NCI-H1694 (cell line): ENCODE results near the gene SORCS3.

Experiments used
- DNase-seq: peaks from one replicate; lab custom pipeline; 2025; lab: John Stamatoyannopoulos, UW

Gene SORCS3

DNA sequence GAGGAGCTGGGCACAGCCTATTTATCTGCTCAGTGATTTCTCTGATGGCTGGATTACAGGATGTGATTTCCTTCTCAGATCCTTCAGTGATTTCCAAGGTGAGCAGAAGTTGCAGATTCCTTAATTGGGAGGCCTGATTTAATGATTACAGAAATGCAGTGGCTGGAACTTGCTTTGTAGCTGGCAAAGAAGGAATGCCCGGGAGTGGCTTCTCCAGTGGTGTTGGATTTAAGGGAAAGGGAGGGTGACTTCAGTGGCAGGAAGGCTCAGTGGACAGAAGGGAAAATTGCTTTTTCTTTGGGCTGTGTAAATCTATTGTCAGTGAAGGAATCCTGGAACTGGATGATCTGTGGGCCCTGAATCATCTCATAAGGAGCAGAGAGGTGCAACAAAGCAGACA lies 5.1 kb downstream of the SORCS3 start:
- DNase-seq, result no peak

DNA sequence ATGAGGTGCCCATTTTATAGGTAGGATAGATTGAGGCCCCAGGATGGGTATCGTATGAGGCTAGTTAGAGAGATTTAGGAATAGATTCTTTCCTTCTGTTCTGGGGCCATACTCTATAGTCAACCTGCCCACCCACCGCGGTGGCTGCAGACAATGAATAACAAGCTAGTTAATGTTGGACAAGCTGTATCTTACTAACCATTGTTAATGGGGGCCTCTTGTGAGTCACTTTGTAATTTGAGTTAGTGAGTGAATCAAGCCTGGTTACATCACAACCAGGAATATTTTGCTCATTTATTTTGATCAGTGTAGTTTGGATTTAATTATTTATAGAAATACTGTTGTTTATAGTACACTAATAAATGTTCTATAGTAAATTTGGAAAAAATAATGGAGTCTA lies 7.3 kb downstream of the SORCS3 start:
- no peak for DNase-seq

DNA sequence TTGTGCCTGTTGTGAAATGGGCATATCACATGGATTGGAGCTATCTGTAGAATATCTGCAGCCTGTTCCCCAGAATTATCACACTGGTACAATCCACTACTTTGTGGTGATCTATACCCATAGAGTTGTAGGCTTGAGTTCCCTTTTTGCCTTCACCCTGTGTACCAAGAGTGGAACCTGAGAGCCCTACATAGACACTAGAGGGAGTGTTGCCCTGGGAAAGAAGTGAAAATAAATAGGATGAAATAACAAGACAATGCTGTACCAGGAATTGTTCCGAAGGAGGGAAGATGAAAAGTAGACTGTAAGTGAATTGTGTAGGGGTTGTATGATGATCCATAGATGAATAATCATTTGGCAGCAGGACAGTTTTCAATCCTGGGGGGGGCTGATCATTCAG lies 9.0 kb downstream of the SORCS3 start:
- no peak for DNase-seq

DNA sequence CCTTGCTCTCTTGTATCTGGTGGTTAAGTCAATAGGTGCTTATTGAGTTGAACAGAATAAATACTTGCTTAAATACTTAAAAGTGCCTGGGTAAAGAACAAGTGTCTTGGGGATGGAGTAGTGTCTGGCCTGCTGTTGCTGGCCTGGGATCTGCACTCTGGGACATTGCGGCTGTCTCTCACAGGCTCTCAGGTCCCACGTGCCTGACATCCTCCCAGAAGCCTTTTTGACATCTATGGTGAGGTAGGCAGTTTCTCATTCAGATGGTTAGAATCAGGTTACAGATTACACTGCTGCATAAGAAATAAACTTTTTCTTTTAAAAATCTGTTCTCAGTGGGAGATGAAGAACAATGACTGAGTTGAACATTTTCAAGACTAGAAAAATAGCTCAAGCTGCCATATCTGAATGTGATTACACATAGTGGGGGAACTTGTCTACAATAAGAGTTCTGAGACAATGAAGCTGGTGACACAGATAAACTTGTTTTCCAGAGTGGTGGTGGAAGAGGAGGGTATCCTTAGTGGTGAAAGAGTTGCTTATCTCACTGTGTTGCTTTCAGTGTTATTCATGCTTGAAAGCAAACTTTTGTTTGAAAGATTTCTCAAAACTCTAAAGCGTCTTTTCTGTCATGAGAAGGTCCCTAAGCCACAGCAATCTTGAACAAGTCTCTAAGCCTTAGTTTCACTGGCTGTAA lies 9.7 kb downstream of the SORCS3 start:
- no peak for DNase-seq

DNA sequence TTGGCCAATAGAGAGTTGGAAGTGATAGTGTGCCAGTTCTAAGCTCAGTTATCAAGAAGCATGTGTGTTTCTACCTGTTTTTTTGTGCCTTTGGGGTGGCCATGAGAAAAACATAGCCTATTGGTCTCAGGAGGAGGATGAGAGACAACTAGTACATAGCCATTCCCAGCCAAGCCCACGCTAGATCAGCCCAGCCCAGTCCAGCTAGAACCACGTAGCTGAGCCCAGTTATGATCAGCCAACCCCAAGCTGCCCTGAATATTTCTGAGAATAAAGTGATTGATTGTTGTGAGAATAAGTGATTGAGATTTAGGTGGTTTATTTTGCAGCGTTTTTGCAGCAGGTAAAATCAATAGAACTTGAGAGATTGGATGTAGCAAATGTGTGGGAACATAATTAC lies 15.9 kb downstream of the SORCS3 start:
- DNase-seq, result no peak

DNA sequence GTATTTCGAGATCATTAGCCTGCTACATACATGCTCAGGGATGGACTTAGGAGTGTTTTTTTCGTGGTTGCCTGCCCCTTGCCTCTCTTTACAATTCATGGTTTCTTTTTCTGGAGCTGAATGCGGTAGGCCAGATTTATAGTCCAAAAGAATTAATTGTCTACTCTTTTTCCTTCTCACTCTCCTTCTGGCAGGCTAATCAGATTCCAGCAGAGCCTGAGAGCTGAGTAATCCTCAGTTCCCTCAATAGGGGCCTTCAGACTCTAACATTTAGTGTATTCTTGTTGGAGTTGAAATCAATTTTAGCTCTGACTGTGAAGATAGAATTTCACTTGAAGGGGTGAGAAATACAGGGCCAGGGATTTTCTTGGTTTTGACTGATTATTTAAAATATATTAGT lies 16.4 kb downstream of the SORCS3 start:
- no peak for DNase-seq

DNA sequence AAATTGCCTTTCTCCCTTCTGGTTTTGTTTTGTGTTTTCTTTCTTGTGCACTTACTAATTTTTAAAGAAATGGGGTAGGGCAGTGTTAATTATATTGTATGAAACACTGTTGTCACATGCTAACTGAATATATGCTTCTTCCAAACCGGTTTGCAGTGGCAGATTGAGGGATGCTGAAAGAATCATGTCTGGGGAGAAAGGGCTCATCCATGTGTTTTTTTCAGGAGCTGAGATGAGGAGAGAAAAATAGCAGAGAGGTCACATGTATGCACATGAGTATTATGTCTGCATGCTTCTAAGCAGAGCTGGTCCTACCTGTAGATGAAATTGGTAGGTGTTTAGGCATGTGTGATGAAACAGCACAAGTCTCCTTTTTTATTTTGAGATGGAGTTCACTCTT lies 17.0 kb downstream of the SORCS3 start:
- no peak for DNase-seq

DNA sequence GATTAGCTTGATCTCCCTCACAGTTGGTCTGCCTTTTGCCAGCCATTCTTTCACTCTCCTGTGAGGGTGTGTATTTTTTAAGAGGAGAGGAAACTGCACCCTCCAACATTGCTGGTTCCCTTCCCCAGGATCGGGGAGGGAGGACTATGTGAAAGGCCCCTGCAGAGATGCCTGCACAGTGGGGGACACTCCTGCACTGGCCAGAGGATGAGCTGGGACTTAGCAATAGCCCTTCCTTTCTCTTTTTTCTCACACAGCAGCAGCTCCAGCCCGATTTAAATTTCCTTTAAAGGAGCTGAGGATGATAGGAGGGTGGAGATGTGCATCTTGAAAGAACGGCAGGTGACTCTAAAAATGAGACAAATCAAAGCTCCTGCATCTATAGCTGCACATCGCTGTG lies 18.7 kb downstream of the SORCS3 start:
- no peak for DNase-seq

DNA sequence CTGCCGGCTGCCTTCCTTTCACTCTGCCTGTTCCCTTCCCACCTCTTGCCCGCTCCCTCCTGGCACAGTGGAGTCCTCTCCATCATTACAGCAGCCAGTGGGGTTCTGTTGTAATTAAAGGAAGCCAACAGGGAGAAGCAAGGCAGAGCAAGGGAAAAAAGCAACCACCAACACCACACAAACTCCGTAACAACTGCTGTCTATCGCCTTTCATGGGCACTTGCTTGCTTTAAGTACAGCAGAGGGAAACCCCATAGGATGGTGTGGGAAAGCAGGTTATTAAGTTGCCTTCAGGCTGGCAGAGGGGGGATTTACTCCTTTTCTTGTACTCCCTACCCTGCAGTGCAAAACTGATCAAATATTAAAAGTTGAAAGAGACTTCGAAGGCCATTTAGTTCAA lies 22.0 kb downstream of the SORCS3 start:
- DNase-seq, result no peak

DNA sequence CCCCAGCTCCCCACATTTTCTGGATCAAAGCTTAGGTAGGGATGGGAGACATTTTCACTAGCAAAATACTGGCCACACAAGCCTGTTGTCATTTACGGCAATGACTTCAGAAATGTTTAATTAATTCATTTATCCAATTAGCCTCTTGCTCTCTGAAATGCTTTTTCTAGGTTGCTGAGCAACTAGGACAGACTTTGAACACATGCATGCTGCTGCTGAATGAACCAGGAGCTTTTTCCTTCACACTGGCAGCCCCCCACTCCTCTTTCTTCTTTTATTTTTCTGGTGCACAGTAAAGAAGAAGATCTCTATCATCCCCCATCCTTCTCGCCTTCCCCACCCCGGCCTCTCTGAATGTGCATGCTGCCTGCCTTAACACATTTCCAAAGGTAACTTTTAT lies 22.5 kb downstream of the SORCS3 start:
- no peak for DNase-seq

DNA sequence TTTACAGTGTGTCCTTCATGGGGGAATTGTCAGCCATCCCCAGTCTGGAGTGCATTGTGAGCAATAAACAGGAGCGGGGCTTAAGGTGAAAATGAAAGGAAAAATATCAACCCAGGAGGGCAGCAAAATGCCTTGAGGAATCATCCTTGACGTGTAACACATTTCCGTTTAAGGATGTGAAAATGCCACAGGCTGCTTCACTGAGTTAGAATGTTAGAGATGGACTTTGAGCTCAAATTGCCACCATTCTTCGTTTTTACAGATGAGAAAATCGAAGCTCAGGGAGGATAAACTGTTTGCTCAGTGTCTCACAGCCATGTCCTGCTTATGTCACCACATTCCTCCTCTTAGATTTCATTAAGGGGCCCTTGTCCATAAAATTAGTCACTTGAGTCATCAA lies 23.1 kb downstream of the SORCS3 start:
- no peak for DNase-seq

DNA sequence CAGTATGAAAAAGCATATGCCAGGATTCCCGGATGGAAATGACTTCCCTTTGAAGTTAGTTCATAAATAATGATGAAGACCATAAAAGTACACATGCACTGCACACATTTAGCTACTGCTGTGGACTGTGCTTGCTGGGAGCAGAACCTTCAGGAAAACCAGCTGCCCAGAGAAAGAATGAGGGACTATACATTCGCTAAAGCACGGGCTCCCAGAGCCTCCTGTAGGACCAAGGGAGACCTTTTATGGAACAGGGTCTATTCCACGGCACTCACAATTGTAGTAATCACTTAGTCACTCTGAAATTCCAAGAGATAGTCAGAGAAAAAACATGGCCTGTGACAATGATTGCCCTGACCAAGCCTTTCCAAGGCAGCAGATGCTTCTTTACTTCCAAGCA lies 24.1 kb downstream of the SORCS3 start:
- no peak for DNase-seq

DNA sequence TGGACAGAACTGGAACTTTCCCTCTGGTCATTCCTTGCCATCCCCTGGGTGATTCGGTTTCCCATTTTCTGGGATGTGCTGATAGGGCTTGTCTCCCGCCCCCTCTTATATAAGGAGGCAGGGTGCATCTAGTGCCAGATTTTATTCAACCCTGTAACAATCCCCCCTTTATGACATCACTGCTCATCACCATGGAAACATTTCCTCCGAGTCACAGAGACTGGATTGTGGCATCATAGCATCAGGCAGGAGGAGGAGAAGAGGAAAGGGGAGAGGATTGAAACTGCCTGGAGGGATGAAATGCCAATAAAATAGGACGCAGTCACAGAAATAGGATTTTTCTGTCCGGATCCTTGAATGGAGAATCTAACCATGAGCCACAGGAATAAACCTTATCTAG lies 25.0 kb downstream of the SORCS3 start:
- no peak for DNase-seq

DNA sequence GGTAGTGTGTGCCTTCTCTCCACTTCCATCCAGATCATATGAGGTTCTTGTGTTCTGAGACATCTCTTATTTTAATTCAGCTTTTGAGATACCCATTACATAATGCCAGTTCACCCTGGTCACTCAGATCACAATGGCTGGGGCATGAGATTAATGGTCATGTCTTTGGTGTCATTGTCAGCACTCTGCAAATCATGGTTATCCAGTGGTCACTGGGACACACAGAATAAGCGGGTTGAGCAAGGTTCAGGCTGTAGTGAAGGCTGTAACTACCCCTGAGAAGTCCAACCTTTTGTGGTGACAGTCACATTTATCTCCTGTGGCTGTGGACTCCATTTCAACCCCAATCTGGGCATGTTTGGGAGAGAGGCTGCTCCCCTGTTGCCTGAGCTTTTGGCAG lies 35.8 kb downstream of the SORCS3 start:
- no peak for DNase-seq

DNA sequence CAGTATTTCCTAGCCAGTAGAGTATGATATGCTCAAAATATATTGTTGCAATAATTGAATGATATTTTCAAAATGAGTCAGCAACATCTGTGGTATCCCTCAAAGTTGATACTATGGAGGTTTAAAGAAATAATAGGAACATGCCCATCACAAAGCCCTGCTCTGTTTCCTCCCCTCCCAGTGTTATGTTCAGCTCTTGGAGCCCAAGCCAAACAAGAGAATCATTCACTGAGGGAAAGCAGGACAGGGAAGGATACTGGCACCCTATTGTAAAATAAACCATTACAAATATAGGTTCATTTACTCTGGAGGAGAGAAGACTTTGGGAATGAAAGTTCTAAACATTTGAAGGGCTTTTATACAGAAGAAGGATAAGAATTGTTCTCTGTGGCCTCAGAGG lies 37.6 kb downstream of the SORCS3 start:
- DNase-seq, result no peak

DNA sequence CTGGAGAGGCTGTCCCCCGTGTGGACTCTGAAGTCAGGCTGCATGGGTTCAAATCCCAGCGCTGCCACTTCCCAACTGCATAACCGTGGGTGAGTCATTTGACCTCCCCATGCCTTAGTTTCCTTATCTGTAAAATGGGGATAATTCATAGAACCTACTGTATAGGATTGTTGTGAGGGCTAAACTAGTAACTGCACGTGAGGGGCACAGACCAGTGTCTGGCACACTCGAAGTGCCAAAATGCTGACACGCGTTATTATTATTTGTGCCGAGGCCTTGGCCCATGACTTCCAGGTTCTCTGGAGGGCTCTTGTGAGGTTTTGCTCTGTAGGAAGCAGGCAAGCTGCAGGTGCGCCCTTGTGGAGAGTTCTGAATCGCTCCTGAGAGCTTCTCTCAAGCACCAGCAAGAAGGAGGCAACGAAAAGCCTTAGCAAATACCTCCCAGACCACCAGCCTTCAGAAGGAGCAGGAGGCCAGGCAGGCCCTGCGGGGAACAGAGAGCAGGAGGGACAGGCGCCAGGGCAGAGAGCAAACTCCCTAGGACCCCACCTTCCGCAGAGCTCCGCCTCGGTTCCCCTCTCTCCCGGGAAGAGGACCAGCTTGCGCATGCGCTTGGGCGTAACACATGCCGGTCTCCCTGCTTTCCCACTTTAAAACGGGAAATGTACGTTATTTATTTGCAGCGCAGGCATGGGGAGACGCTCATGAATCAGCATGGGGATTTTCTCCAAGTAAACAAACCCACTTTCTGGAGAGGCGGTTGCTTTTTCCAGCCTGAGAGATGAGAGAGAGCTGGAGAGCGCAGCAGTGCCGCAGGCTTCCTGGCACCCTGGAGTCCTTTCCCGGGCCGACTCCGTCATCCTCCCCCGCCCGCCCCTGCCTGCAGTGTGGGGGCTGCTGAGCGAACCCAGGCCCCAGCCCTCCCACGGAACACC lies 39.6 kb downstream of the SORCS3 start:
- DNase-seq, result no peak

DNA sequence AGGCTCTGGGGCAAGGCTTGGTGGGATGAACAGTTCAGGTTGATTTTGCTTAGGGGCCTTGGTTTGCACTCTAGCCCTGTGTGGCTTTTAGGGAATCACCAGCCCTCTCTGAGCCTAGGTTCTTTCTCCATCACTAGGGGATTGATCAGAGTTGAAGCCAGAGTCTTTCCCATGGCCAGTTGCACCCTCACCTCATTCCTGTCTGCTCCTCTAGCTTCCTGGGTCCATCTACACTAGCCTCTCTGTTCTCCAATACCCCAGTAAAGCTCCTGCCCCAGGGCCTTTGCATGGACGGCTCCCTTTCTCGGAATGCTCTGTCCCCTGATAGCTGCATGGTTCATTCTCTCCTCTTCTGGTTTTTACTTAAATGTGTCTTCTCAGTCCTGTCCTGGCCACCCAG lies 40.4 kb downstream of the SORCS3 start:
- no peak for DNase-seq

DNA sequence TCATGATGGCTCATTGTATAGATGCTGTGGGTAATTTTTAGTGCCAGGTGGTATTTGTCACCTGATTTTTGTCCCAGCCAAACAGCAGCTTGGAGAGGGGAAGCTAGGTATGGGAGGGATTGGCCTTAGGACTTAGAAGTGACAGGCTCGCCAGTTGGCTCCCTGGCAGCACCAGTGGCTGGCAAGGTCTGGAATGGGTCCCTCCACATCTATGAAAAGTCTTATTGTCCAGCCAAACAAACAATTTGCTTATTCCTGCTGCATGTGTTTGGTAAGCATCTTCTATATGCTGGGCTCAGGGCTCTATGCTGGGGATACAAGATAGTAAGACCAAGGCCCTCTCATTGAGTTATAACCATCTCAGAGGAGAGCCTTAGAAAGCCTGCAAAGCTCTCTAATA lies 42.5 kb downstream of the SORCS3 start:
- DNase-seq, result no peak

DNA sequence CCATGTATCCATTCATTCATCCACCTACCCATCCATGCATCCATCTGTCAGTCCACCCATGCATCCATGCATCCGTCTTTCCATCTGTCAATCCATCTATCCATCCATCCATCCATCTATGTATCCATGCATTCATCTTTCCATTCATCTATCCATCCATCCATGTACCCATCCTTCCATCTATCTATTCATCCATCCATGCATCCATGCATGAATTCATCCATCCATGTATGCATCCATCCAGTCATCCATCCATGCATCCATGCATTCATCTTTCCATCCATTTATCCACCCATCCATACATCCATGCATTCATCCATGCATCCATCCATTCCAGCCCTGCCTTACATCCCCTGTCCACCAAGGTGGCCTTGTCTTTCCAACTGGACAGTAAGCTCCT lies 45.7 kb downstream of the SORCS3 start:
- no peak for DNase-seq

DNA sequence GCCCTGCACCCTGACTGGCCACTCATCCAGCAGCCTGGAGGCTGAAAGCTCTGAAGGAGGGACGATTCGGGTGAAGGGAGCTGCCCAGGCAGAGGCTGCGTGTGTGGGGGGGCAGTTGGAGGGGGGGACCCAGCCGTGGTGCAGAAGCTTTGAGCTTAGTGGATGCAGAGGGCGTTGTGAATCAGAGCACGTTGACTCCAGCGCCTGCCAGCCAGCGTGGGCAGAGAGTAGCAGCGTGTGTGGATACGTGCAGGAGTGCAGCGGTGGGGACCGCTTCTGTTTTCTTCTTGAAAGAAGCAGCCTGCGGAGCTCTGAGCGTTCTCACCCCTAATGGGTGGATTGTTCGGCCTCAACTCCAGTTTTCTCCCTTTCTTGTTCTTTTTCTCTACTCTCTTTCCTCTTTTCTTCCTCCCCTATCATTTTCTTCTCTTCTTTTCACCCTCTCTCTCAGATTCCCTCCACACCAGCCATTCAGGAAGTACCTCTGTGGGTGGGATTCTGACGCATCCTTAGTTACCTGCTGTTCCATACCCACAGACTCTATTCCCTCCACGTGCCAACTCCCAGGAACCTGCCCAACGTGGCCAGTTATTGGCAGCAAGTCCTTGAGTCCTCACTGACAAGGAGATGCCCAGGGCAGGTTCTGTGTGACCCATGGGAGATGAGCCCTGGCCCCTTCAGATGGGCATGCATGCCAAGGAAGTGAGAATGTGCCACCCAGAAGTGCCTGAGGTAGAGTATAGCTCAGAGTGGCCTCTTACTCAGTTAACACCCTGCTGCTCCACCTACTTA lies 47.4 kb downstream of the SORCS3 start:
- no peak for DNase-seq

DNA sequence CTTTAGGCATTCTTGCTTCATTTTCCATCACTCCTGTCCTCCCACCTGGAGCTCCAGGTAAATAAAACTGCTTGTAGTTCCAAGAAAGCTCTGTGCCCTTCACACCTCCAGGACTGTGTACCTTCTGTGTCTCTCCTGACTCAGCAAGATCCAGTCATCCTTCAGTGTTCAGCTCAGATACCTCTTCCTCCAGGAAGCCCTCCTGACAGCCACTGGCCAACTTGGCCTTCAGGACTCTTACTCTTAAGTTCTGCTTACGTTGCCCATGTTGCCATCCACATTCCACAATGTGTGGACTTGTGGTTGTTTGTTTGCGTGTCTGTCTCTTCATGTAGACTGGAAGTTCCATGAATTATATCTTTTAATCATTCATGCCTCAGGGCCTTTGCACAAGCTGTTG lies 48.0 kb downstream of the SORCS3 start:
- DNase-seq, result no peak

DNA sequence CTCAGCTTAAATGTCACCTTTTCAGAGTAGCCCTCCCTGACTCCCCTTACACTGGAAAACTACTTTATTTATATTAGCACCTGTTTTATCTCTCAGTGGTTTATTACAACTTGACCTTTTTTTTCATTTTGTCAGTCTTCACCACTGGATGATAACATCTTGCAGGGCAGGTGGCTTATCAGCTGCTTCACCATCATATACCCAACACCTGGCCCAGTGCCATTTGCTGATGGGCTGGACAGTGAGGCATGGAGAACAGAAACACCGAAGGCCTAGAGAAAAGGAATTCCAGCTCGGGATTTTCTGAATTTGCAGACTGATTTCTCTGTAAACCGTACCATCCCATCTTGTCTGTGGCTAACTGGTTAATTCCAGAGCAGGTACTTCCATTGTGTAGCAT lies 48.5 kb downstream of the SORCS3 start:
- no peak for DNase-seq

DNA sequence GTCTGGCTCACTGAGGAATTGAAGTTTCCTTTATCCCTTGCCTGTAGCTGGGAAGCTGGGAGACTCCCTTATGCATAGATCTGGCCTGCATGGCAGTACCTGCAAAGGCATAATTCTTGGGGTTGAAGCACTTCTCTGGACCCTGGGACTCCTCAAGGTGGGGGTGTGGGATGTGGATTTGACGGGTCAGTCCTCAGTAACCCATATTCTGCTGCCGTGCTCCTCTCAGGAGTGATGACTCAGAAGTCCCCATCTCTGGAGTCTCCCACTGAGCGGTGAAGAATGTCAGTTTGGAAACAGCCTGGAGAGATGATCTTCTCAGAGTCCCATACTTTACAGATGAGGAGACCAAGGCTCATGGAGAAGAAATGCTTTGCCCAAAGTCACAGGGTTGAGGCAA lies 49.0 kb downstream of the SORCS3 start:
- DNase-seq, result no peak
